Hepatic stellate cell (primary cell): ENCODE data around the gene ENOX1.

Experiments
- DNase-seq: peaks from one replicate; pipeline ENCODE4 v3.0.0; 2011; ENCODE audit warnings: low spot score

The ENOX1 gene

GRCh38 chr13:43608400-43609137 is 178.2 kb downstream of the ENOX1 start:
- no peak for DNase-seq

GRCh38 chr13:43597599-43597945 is 189.2 kb downstream of the ENOX1 start:
- no peak for DNase-seq

- DNase-seq, result no peak
Observed at GRCh38 chr13:43596924-43597598, 189.7 kb downstream of the ENOX1 start.

- DNase-seq, result no peak
Observed at GRCh38 chr13:43596006-43596405, 190.8 kb downstream of the ENOX1 start.

GRCh38 chr13:43587376-43587775 is 199.4 kb downstream of the ENOX1 start:
- DNase-seq, result no peak

- DNase-seq, result no peak
Observed at GRCh38 chr13:43584751-43585150, 202.0 kb downstream of the ENOX1 start.

- DNase-seq, result no peak
Observed at GRCh38 chr13:43583321-43583720, 203.5 kb downstream of the ENOX1 start.

- no peak for DNase-seq
Observed at GRCh38 chr13:43580280-43580679, 206.5 kb downstream of the ENOX1 start.

GRCh38 chr13:43579321-43579720 is 207.5 kb downstream of the ENOX1 start:
- DNase-seq, result no peak

GRCh38 chr13:43574605-43575004 is 212.2 kb downstream of the ENOX1 start:
- no peak for DNase-seq

- no peak for DNase-seq
Observed at GRCh38 chr13:43573802-43574514, 212.8 kb downstream of the ENOX1 start.

GRCh38 chr13:43573361-43573740 is 213.4 kb downstream of the ENOX1 start:
- DNase-seq, result no peak

- DNase-seq, result no peak
Observed at GRCh38 chr13:43572656-43573360, 214.0 kb downstream of the ENOX1 start.

- DNase-seq, result no peak
Observed at GRCh38 chr13:43569658-43570057, 217.1 kb downstream of the ENOX1 start.

GRCh38 chr13:43567608-43568007 is 219.2 kb downstream of the ENOX1 start:
- no peak for DNase-seq

GRCh38 chr13:43564952-43565351 is 221.8 kb downstream of the ENOX1 start:
- DNase-seq, result no peak

GRCh38 chr13:43561081-43561480 is 225.7 kb downstream of the ENOX1 start:
- DNase-seq, result no peak

GRCh38 chr13:43558939-43559338 is 227.8 kb downstream of the ENOX1 start:
- DNase-seq, result no peak

GRCh38 chr13:43558326-43558725 is 228.4 kb downstream of the ENOX1 start:
- no peak for DNase-seq

GRCh38 chr13:43555667-43556066 is 231.1 kb downstream of the ENOX1 start:
- no peak for DNase-seq

- DNase-seq, result no peak
Observed at GRCh38 chr13:43551897-43552456, 234.8 kb downstream of the ENOX1 start.

- DNase-seq, result no peak
Observed at GRCh38 chr13:43546816-43547215, 240.0 kb downstream of the ENOX1 start.
